Tibial nerve (tissue), 4 donors: ENCODE results near the gene HAUS7. TPM values are rescaled to one million over a fixed set of nuclear protein-coding genes. Genes with fewer than 3 reads are reported as not detected.

Experiments
- DNase-seq, 2 donors: peaks; one replicate each; pipeline ENCODE4 v3.0.0-alpha.2; 2019; ENCODE audit warnings: low spot score in 2 of 2
- H3K27ac ChIP-seq, 4 donors: fragments of 200-600 bp; sonication (generic) in 3 of 4; one replicate each; pipeline ENCODE4 v1.5.1; 2017 to 2019; ENCODE audit warnings: mild to moderate bottlenecking in 1 of 4
- H3K27me3 ChIP-seq, 2 donors: fragments of 200-600 bp; sonication (generic) in 1 of 2; one replicate each; pipeline versions ENCODE4 v1.5.1 to v1.6.0; 2017 to 2019
- H3K36me3 ChIP-seq, 3 donors: fragments of 200-600 bp; sonication (generic); one replicate each; pipeline ENCODE4 v1.5.1; 2018 to 2019
- H3K4me1 ChIP-seq, 4 donors: fragments of 200-600 bp; sonication (generic) in 3 of 4; one replicate each; pipeline ENCODE4 v1.5.1; 2017 to 2019
- H3K4me3 ChIP-seq, 4 donors: fragments of 200-600 bp; sonication (generic) in 3 of 4; one replicate each; pipeline ENCODE4 v1.5.1; 2017 to 2019; ENCODE audit warnings: mild to moderate bottlenecking in 1 of 4, moderate library complexity in 1 of 4
- H3K9me3 ChIP-seq, 4 donors: fragments of 200-600 bp; sonication (generic) in 3 of 4; one replicate each; pipeline ENCODE4 v1.5.1; 2017 to 2019
- EP300 ChIP-seq, 2 donors: sonication (generic); formaldehyde crosslinking; IDR thresholded peaks; one replicate each; pipeline ENCODE4 v1.6.1; 2017; ENCODE audit warnings: antibody characterized with exemption in 2 of 2, mild to moderate bottlenecking in 1 of 2
- POLR2A ChIP-seq, 2 donors: fragments of 450-650 bp; IDR thresholded peaks; one replicate each; pipeline ENCODE4 v1.6.1; 2017; ENCODE audit warnings: antibody characterized with exemption in 2 of 2, mild to moderate bottlenecking in 2 of 2, moderate library complexity in 2 of 2
- WGBS, 2 donors: methylation state at CpG; one replicate each; pipeline ENCODE4 v1.1.5; 2018; 5-methylcytosine and 5-hydroxymethylcytosine counted together
- total RNA-seq, 4 donors: library from RNA; depleted of rRNA; stranded (reverse); fragments of >200 nt; gene quantifications; one replicate each; pipeline ENCODE4 v1.1.0, GENCODE V29; 2016
- TF ChIP-seq, protein P1 (sequence below), 5 experiments: fragments of 200-600 bp in 3 of 5; fragments of 450-650 bp in 2 of 5; sonication (generic) in 3 of 5; IDR thresholded peaks; one replicate each; pipeline ENCODE4 v1.5.1; 2016 to 2019; ENCODE audit warnings: antibody characterized with exemption in 5 of 5, mild to moderate bottlenecking in 3 of 5, moderate library complexity in 2 of 5

HAUS7 gene
- total RNA-seq, 4 donors from 2014 or later = 27.8 to 79.8 (median 30.6) TPM

DNA sequence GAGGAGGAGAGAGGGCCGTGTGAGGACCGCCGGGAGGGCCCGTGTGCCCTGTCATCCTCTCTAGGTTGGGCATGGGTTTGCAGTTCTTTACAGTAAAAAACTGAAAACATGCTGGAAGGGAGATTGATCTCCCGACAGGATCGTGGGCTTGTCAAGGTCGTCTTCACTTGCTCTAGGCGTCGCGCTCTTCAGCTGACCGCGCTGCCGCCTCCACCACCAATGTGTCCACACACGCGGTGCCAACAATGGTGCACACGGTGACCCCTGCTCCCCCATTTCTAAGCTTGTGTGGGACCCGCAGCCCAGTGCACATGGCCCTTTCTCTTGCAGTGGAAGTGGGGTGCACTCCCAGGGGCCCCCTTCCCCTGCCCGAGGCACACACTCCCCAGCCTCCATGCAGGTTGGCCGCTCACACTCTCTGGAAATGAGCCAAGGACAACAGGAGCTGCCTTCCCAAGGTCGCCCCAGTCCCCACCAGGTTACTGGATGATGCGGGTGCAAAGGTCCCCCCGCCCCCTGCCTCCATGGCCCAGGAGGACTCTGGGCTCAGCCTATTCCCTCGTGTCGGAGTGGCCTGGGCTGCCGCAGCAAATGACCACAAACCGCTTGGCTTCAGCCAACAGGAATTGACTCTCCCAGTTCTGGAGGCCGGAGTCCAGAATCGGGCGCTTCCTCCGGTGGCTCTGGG, 60.8 kb downstream of the HAUS7 start:
- 87 to 96% methylated on average over 3 to 28 of the region's 30 CpGs for WGBS, 2 donors
- DNase-seq = no peak
- TF ChIP-seq, protein P1, sequence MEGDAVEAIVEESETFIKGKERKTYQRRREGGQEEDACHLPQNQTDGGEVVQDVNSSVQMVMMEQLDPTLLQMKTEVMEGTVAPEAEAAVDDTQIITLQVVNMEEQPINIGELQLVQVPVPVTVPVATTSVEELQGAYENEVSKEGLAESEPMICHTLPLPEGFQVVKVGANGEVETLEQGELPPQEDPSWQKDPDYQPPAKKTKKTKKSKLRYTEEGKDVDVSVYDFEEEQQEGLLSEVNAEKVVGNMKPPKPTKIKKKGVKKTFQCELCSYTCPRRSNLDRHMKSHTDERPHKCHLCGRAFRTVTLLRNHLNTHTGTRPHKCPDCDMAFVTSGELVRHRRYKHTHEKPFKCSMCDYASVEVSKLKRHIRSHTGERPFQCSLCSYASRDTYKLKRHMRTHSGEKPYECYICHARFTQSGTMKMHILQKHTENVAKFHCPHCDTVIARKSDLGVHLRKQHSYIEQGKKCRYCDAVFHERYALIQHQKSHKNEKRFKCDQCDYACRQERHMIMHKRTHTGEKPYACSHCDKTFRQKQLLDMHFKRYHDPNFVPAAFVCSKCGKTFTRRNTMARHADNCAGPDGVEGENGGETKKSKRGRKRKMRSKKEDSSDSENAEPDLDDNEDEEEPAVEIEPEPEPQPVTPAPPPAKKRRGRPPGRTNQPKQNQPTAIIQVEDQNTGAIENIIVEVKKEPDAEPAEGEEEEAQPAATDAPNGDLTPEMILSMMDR (IDR thresholded peaks at IDR 0.05) = no peak
- no peak for TF ChIP-seq EP300 (IDR thresholded peaks at IDR 0.05)
- no peak for TF ChIP-seq POLR2A (IDR thresholded peaks at IDR 0.05)
- Histone ChIP-seq H3K27ac (no peak overlapping the region), H3K27me3 (no peaks in the 10 kb centered on the region), H3K36me3 (no peaks in the 10 kb centered on the region), H3K9me3 (no peaks in the 10 kb centered on the region), H3K4me3 (no peak overlapping the region), H3K4me1 (peaks cover 0 to 12% (median 0%) of the 10 kb centered on the region in 4 donors)

DNA sequence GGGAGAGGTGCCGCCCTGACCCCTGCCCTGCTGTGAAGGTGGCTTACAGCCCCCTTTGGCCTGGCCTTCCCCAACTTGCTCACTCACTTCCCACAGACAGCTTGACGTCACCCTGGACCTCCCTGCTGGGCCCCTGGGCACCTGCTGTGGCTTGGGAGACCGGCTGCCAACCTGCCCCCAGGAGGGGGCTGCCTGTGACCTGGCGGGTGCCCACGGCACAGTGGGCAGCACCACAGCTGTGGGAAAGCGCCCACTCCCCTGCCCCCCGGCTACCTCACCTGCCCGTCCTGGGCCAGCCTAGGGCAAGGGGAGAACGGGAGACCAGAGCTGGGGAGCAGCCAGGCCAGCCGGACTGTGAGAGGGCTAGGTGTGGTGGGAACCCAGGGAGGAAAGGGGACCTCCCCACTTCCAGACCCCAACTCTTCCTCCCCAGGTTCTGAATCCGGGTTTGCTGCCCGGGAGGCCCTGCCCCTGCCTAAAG, 61.5 kb downstream of the HAUS7 start:
- TF ChIP-seq, protein P1 (IDR thresholded peaks at IDR 0.05) = no peak
- no peak for TF ChIP-seq EP300 (IDR thresholded peaks at IDR 0.05)
- TF ChIP-seq POLR2A (IDR thresholded peaks at IDR 0.05) = no peak
- Histone ChIP-seq H3K36me3 (no peaks in the 10 kb centered on the region), H3K9me3 (no peaks in the 10 kb centered on the region), H3K4me1 (peaks cover 0 to 12% (median 0%) of the 10 kb centered on the region in 4 donors), H3K27ac (no peak overlapping the region), H3K27me3 (no peaks in the 10 kb centered on the region), H3K4me3 (no peak overlapping the region)
- no peak for DNase-seq
- WGBS, 2 donors = 82 to 92% methylated on average over 2 to 10 of the region's 12 CpGs

DNA sequence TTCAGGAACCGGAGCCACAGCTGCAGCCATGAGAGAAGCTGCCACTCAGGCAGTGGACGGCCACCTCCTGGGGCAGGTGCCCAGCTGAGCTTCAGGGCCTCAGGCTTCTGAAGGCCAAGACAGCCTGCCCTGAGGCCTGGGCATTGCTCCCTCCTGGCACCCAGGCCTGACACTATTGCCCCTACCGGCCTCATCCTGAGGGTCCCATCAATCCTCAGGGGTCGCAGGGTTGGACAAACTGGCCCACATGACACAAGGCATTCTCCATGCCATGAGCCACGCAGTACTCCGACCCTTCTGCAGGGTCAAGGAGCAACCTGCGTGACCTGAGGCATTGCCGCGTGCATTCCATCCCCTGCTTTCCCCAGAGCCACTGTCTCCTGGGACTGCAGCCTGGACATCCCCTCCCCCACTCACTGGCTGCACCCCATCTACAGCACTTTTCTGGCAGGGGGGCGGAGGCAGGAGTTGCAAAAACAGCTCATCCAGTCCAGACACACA, 62.1 kb downstream of the HAUS7 start:
- peaks cover 0 to 12% (median 0%) of the 10 kb centered on the region in 4 donors for H3K4me1 ChIP-seq
- H3K4me3 ChIP-seq = no peak overlapping the region
- no peaks in the 10 kb centered on the region for H3K27me3 ChIP-seq
- WGBS, 2 donors = 68 to 78% methylated on average over 8 to 9 of the region's 10 CpGs
- no peak for TF ChIP-seq EP300 (IDR thresholded peaks at IDR 0.05)
- TF ChIP-seq, protein P1 (IDR thresholded peaks at IDR 0.05) = no peak
- no peak for TF ChIP-seq POLR2A (IDR thresholded peaks at IDR 0.05)
- no peak for DNase-seq
- no peaks in the 10 kb centered on the region for H3K9me3 ChIP-seq
- H3K36me3 ChIP-seq = no peaks in the 10 kb centered on the region
- H3K27ac ChIP-seq = no peak overlapping the region

DNA sequence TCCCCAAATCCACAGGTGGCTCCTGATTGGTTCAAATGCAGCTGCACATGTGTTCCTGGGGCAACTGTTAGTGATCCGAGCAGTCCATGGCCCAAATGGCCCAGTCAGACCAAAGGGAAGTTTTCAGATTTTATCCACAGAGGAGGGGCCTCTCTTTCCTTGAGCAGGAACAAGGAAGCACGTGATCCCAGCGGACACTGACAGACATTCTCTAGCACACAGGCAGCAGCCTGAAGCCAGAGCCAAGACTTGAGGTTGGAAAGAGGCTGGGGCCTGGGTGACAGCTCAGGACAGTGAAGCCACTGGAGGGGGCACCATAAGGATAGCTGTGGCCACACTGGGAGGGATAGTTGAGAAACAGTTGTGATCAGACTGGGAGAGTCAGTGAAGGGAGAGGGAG, 62.6 kb downstream of the HAUS7 start:
- no peak overlapping the region for H3K4me3 ChIP-seq
- H3K36me3 ChIP-seq = no peaks in the 10 kb centered on the region
- WGBS, 2 donors = 46 to 62% methylated on average over 2 to 3 of the region's 3 CpGs
- no peaks in the 10 kb centered on the region for H3K27me3 ChIP-seq
- H3K9me3 ChIP-seq = no peaks in the 10 kb centered on the region
- no peak for DNase-seq
- peaks cover 0 to 12% (median 0%) of the 10 kb centered on the region in 4 donors for H3K4me1 ChIP-seq
- no peak overlapping the region for H3K27ac ChIP-seq
- no peak for TF ChIP-seq EP300 (IDR thresholded peaks at IDR 0.05)
- TF ChIP-seq, protein P1 (IDR thresholded peaks at IDR 0.05) = no peak
- no peak for TF ChIP-seq POLR2A (IDR thresholded peaks at IDR 0.05)

DNA sequence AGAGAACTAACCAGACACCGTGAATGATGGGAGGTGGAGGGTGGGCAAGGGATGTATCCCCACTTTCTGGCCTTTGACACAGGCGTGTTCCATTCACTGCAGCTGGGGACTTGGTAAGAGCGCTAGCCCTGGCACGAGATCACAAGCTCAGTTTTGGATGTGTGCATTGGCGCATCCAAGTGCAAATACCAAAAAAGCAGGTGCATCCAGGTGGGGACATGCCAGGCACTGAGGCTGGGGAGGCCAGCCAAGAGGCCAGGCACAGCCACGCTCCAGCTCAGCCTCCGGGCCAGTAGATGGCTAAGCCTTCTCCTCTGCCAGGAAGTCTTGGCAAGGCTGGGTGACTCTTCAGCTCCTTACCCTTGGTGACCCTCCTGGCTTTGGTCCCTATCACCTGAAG, 63.5 kb downstream of the HAUS7 start:
- Histone ChIP-seq H3K27me3 (no peaks in the 10 kb centered on the region), H3K4me1 (peaks cover 0 to 6% (median 0%) of the 10 kb centered on the region in 4 donors), H3K27ac (no peak overlapping the region), H3K9me3 (no peaks in the 10 kb centered on the region), H3K4me3 (no peak overlapping the region), H3K36me3 (no peaks in the 10 kb centered on the region)
- WGBS, 2 donors = 68 to 84% methylated on average over 2 to 7 of the region's 7 CpGs
- TF ChIP-seq, protein P1 (IDR thresholded peaks at IDR 0.05) = no peak
- no peak for TF ChIP-seq EP300 (IDR thresholded peaks at IDR 0.05)
- no peak for TF ChIP-seq POLR2A (IDR thresholded peaks at IDR 0.05)
- DNase-seq = no peak
